Measurements from ENCODE around the gene KDM5B. TPM values are rescaled to one million over a fixed set of nuclear protein-coding genes. Genes with fewer than 3 reads are reported as not detected.

KDM5B gene
- total RNA-seq, 1 experiment from 2014 or later: 44.6 TPM

GRCh38 chr1:202811296-202812175, 3.3 kb upstream of the KDM5B start:
- no peaks in the 10 kb centered on the region for H3K36me3 ChIP-seq (ENCODE audit: control insufficient read depth in 1 of 2, insufficient read depth in 2 of 2, low read length in 2 of 2)
- peaks cover 22 to 41% of the 10 kb centered on the region in 2 experiments for H3K4me1 ChIP-seq (ENCODE audit: control insufficient read depth in 1 of 2, insufficient read depth in 2 of 2, low read length in 2 of 2)
- peak overlapping the region; percentile 51 to 57 for H3K4me3 ChIP-seq (replicated peaks in 1 of 2; ENCODE audit: low read depth in 1 of 2, low read length in 2 of 2)
- BruUV-seq (replicated peaks): no TSS peak
- intact Hi-C loops (cut with micrococcal nuclease): loop anchor here (2.0 to 5.0 kb wide), 2 partner anchors 41 to 77 kb away; partner anchors contain the start of gene RABIF
- H3K27me3 ChIP-seq (ENCODE audit: insufficient read depth, low read length): no peaks in the 10 kb centered on the region
- CTCF ChIA-PET: no interaction called here
- no peak overlapping the region for H2AFZ ChIP-seq (ENCODE audit: low read depth, low read length, poor library complexity, severe bottlenecking)
- DNase-seq (ENCODE audit: low read depth, low spot score) (no peak), ATAC-seq (no peak)
- H3K9ac ChIP-seq (ENCODE audit: low read length): peak overlapping the region; percentile 56
- no peaks in the 10 kb centered on the region for H3K9me2 ChIP-seq (ENCODE audit: insufficient read depth)
- peak overlapping the region; percentile 49; the same call in 1 of the 2 replicates for H3K27ac ChIP-seq (ENCODE audit: low read depth, low read length)
- RAD21 ChIA-PET (ENCODE audit: low non-redundant PET in 1 of 2, low total read pairs in 2 of 2, uncharacterized antibody in 2 of 2, unreplicated experiment in 2 of 2): no interaction called here
- TF ChIP-seq ELF1 (IDR thresholded peaks at IDR 0.05; ENCODE audit: borderline replicate concordance, low read depth) (no peak), REST (IDR thresholded peaks at IDR 0.05; ENCODE audit: low read depth) (no peak), SIN3A (IDR thresholded peaks at IDR 0.05; ENCODE audit: low read depth) (no peak)
- peak overlapping the region; percentile 81 for H3K4me2 ChIP-seq (ENCODE audit: low read length)
- H3K9me3 ChIP-seq (ENCODE audit: control insufficient read depth in 1 of 2, insufficient read depth in 1 of 2, low read depth in 1 of 2, low read length in 2 of 2): no peaks in the 10 kb centered on the region
- no peaks in the 10 kb centered on the region for H4K20me1 ChIP-seq (ENCODE audit: insufficient read depth)
- POLR2A ChIA-PET: interaction anchor here (1.2 to 1.3 kb wide), 2 partner anchors 25 to 48 kb away, joined by 3 to 4 read pairs; no protein-coding TSS in a partner anchor
- peaks cover 1% of the 10 kb centered on the region; the same call in 1 of the 2 replicates for H3K79me2 ChIP-seq (ENCODE audit: insufficient read depth, low read length)

All from HCT116 (cell line).